Cardiac fibroblast (primary cell): Measurements from ENCODE around the gene C13orf46.
A peak's percentile ranks its signal among the peaks of the same experiment; 100 is the strongest.

ENCODE experiments used
- DNase-seq, 2 donors: peaks; one replicate each; pipeline versions ENCODE4 v3.0.0 to v3.0.0-alpha.2; 2010; ENCODE audit warnings: low read depth in 2 of 2
- H3K4me3 ChIP-seq, 2 donors: replicated peaks in 1 of 2; 1 replicate in 1 of 2; 2 replicates in 1 of 2; pipeline ENCODE4 v1.5.1; 2011; ENCODE audit warnings: low read depth in 2 of 2, low read length in 2 of 2, mild to moderate bottlenecking in 2 of 2, moderate library complexity in 1 of 2
- TF ChIP-seq, protein P1 (sequence below): IDR thresholded peaks from one replicate; pipeline ENCODE4 v1.5.1; 2011; ENCODE audit warnings: low read depth, mild to moderate bottlenecking, low read length, inconsistent platforms

The C13orf46 gene

GRCh38 chr13:114010401-114011101 is 36.7 kb upstream of the C13orf46 start:
- TF ChIP-seq, protein P1, sequence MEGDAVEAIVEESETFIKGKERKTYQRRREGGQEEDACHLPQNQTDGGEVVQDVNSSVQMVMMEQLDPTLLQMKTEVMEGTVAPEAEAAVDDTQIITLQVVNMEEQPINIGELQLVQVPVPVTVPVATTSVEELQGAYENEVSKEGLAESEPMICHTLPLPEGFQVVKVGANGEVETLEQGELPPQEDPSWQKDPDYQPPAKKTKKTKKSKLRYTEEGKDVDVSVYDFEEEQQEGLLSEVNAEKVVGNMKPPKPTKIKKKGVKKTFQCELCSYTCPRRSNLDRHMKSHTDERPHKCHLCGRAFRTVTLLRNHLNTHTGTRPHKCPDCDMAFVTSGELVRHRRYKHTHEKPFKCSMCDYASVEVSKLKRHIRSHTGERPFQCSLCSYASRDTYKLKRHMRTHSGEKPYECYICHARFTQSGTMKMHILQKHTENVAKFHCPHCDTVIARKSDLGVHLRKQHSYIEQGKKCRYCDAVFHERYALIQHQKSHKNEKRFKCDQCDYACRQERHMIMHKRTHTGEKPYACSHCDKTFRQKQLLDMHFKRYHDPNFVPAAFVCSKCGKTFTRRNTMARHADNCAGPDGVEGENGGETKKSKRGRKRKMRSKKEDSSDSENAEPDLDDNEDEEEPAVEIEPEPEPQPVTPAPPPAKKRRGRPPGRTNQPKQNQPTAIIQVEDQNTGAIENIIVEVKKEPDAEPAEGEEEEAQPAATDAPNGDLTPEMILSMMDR: no peak
- H3K4me3 ChIP-seq: no peak overlapping the region
- DNase-seq: no peak

DNA sequence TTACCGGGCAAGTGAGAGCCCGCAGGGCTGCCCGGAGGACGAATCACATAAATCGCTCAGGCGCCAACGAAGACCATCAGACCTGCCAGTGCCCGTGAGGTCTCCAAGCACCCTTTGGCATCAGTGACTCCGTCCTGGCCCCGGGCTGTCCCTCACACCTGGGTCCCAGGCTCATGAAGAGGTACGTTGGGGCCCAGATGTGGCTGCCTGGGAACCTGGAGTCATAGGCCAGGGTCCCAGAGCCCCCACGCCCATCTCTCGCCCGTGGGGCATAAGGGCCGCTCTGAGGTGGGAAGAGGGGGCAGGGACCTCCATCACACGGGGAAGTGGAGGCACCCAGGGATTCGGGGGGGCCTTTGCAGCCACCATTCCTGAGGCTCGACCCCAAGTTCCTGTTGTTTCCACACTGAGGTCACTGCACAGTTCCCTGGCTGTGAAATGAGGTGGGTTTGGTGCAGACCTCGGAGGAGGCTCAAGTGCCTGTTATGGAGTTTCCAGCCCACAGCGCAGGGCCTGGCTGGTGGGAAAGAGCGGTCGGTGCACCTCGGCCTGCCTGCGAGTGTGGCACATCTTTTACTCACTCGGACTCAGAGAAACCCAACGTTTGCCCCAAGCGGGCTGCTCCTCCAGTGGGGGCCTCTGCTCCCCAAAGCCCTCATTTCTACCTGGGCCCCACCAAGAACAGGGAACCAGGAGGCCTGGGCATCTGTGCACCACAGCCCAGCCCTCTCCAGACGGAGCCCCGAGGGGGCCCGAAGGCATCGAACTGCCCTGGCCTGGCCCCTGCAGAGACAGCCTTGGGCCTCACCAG is 35.9 kb upstream of the C13orf46 start:
- no peak overlapping the region for H3K4me3 ChIP-seq
- TF ChIP-seq, protein P1: no peak
- no peak for DNase-seq

GRCh38 chr13:114008964-114009589 is 35.2 kb upstream of the C13orf46 start:
- no peak overlapping the region for H3K4me3 ChIP-seq
- no peak for DNase-seq
- TF ChIP-seq, protein P1: no peak

- no peak overlapping the region for H3K4me3 ChIP-seq
- DNase-seq: no peak
- TF ChIP-seq, protein P1: no peak
Measured at GRCh38 chr13:114007566-114007965, 33.7 kb upstream of the C13orf46 start.

- TF ChIP-seq, protein P1: no peak
- DNase-seq: no peak
- H3K4me3 ChIP-seq: no peak overlapping the region
Measured at GRCh38 chr13:114005206-114005724, 31.4 kb upstream of the C13orf46 start.

DNA sequence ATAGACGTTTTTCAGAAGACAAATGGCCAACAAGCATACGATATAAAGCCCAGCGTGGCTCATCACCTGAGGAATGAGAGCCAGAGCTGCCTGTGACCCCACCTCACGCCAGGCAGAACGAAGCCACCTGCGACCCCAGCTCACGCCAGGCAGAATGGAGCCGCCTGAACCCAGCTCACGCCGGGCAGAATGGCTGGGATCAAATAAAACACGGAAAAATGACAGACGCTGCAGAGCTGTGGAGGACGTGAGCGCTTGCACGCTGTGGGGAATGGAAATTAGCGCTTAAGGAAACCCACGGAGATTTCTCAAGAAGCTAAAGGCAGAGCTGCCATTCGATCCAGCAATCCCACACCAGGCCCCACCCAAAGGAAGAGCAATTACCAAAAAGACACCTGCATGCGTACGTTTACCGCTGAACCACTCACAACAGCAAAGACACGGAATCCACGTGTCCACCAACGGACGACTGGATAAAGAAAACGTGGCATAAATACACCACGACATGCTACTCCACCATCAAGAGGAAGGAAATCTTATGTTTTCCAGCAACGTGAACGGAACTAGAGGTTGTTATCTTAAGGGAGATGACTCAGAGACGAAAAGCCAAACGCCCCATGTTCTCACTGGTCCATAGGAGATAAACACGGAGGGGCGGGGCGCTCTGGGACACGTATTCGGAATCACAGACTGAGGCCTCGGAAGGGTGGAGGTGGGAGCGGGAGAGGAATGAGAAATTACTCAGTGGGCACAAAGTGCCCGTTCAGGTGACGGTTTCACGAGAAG is 30.7 kb upstream of the C13orf46 start:
- H3K4me3 ChIP-seq: no peak overlapping the region
- TF ChIP-seq, protein P1: no peak
- DNase-seq: peak; percentile 87 to 88
